ENCODE results near the gene RARB. TPM values are rescaled to one million over a fixed set of nuclear protein-coding genes. Genes with fewer than 3 reads are reported as not detected.

RARB gene
- total RNA-seq, 1 experiment from 2014 or later: not detected

- Histone ChIP-seq H3K9me3 (ENCODE audit: low read length) (no peaks in the 10 kb centered on the region), H3K4me3 (ENCODE audit: low read length) (no peak overlapping the region), H3K4me1 (ENCODE audit: insufficient read depth, low read length) (no peaks in the 10 kb centered on the region), H3K27me3 (ENCODE audit: low read length) (peaks cover 44% of the 10 kb centered on the region), H3K27ac (ENCODE audit: low read length) (no peak overlapping the region), H3K4me2 (ENCODE audit: low read length) (no peak overlapping the region), H4K20me1 (ENCODE audit: low read length) (no peaks in the 10 kb centered on the region), H2AFZ (ENCODE audit: low read length) (no peak overlapping the region), H3K79me2 (ENCODE audit: low read length) (no peaks in the 10 kb centered on the region), H3K36me3 (ENCODE audit: low read depth, low read length) (no peaks in the 10 kb centered on the region), H3K9ac (ENCODE audit: low read length) (no peak overlapping the region), H3F3A (ENCODE audit: low read length, unreplicated experiment) (no peaks in the 10 kb centered on the region), H3K9me2 (replicated peaks; ENCODE audit: low read length) (no peaks in the 10 kb centered on the region)
- ChIA-PET CTCF (no interaction called here), POLR2A (ENCODE audit: unreplicated experiment) (no interaction called here)
- intact Hi-C loops (cut with micrococcal nuclease): no loop called here
- no peak for DNase-seq
- no peak for TF ChIP-seq EZH2phosphoT487 (IDR thresholded peaks at IDR 0.05; ENCODE audit: borderline replicate concordance, low read length)
- no peak for TF ChIP-seq EZH2 (IDR thresholded peaks at IDR 0.05; ENCODE audit: low read length, unreplicated experiment)
- TF ChIP-seq, protein P1, sequence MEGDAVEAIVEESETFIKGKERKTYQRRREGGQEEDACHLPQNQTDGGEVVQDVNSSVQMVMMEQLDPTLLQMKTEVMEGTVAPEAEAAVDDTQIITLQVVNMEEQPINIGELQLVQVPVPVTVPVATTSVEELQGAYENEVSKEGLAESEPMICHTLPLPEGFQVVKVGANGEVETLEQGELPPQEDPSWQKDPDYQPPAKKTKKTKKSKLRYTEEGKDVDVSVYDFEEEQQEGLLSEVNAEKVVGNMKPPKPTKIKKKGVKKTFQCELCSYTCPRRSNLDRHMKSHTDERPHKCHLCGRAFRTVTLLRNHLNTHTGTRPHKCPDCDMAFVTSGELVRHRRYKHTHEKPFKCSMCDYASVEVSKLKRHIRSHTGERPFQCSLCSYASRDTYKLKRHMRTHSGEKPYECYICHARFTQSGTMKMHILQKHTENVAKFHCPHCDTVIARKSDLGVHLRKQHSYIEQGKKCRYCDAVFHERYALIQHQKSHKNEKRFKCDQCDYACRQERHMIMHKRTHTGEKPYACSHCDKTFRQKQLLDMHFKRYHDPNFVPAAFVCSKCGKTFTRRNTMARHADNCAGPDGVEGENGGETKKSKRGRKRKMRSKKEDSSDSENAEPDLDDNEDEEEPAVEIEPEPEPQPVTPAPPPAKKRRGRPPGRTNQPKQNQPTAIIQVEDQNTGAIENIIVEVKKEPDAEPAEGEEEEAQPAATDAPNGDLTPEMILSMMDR (conservative IDR thresholded peaks at IDR 0.05; ENCODE audit: low read depth, low read length): no peak
- BruUV-seq (replicated peaks): no TSS peak
- ATAC-seq: no peak
Measured at GRCh38 chr3:25486932-25487331, 58.9 kb downstream of the RARB start.

- no peak for ATAC-seq
- peaks cover 24% of the 10 kb centered on the region for H3K9me3 ChIP-seq (ENCODE audit: low read length)
- no peaks in the 10 kb centered on the region for H3K9me2 ChIP-seq (replicated peaks; ENCODE audit: low read length)
- H3K36me3 ChIP-seq (ENCODE audit: low read depth, low read length): no peaks in the 10 kb centered on the region
- H3K9ac ChIP-seq (ENCODE audit: low read length): no peak overlapping the region
- H4K20me1 ChIP-seq (ENCODE audit: low read length): no peaks in the 10 kb centered on the region
- H3K27ac ChIP-seq (ENCODE audit: low read length): no peak overlapping the region
- intact Hi-C loops (cut with micrococcal nuclease): no loop called here
- no peak overlapping the region for H3K4me3 ChIP-seq (ENCODE audit: low read length)
- ChIA-PET POLR2A (ENCODE audit: unreplicated experiment) (no interaction called here), CTCF (no interaction called here)
- no peak overlapping the region for H3K4me2 ChIP-seq (ENCODE audit: low read length)
- no peak for DNase-seq
- no peaks in the 10 kb centered on the region for H3K79me2 ChIP-seq (ENCODE audit: low read length)
- H3F3A ChIP-seq (ENCODE audit: low read length, unreplicated experiment): no peaks in the 10 kb centered on the region
- TF ChIP-seq EZH2phosphoT487 (IDR thresholded peaks at IDR 0.05; ENCODE audit: borderline replicate concordance, low read length): no peak
- TF ChIP-seq EZH2 (IDR thresholded peaks at IDR 0.05; ENCODE audit: low read length, unreplicated experiment): no peak
- TF ChIP-seq, protein P1 (conservative IDR thresholded peaks at IDR 0.05; ENCODE audit: low read depth, low read length): no peak
- H3K4me1 ChIP-seq (ENCODE audit: insufficient read depth, low read length): no peaks in the 10 kb centered on the region
- no TSS peak for BruUV-seq (replicated peaks)
- peaks cover 26% of the 10 kb centered on the region for H3K27me3 ChIP-seq (ENCODE audit: low read length)
- no peak overlapping the region for H2AFZ ChIP-seq (ENCODE audit: low read length)
Measured at GRCh38 chr3:25489858-25490593, 62.0 kb downstream of the RARB start.

DNA sequence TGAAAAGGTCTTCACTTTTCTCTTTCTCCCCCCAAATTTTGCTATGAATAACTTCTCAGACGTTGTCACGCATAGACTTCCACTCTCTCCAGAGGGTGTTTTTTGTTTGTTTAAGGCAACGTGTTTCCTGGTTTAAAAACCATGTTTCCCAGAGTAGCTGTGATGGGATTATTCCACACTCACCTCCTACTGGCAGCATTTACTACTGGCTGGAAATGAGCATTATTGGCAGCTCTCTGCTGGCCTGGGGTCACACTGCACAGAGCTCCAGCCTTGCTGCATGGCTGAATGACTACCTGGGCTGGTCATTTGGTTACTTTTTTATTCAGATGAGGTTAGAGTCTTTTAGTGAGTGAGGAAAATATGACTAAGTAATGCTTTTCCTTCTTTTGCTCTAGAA, 65.2 kb downstream of the RARB start:
- H3K9me2 ChIP-seq (replicated peaks; ENCODE audit: low read length): no peaks in the 10 kb centered on the region
- no peak overlapping the region for H3K27ac ChIP-seq (ENCODE audit: low read length)
- peaks cover 6% of the 10 kb centered on the region for H3K27me3 ChIP-seq (ENCODE audit: low read length)
- H2AFZ ChIP-seq (ENCODE audit: low read length): no peak overlapping the region
- no peak overlapping the region for H3K9ac ChIP-seq (ENCODE audit: low read length)
- DNase-seq: no peak
- ChIA-PET CTCF (no interaction called here), POLR2A (ENCODE audit: unreplicated experiment) (no interaction called here)
- TF ChIP-seq, protein P1 (conservative IDR thresholded peaks at IDR 0.05; ENCODE audit: low read depth, low read length): no peak
- TF ChIP-seq EZH2 (IDR thresholded peaks at IDR 0.05; ENCODE audit: low read length, unreplicated experiment) (no peak), EZH2phosphoT487 (IDR thresholded peaks at IDR 0.05; ENCODE audit: borderline replicate concordance, low read length) (no peak)
- no peak for ATAC-seq
- H3K79me2 ChIP-seq (ENCODE audit: low read length): no peaks in the 10 kb centered on the region
- peaks cover 37% of the 10 kb centered on the region for H3K9me3 ChIP-seq (ENCODE audit: low read length)
- intact Hi-C loops (cut with micrococcal nuclease): no loop called here
- no peaks in the 10 kb centered on the region for H3K4me1 ChIP-seq (ENCODE audit: insufficient read depth, low read length)
- no TSS peak for BruUV-seq (replicated peaks)
- H3K4me3 ChIP-seq (ENCODE audit: low read length): no peak overlapping the region
- H3K4me2 ChIP-seq (ENCODE audit: low read length): no peak overlapping the region
- H3K36me3 ChIP-seq (ENCODE audit: low read depth, low read length): no peaks in the 10 kb centered on the region
- H4K20me1 ChIP-seq (ENCODE audit: low read length): no peaks in the 10 kb centered on the region
- H3F3A ChIP-seq (ENCODE audit: low read length, unreplicated experiment): no peaks in the 10 kb centered on the region

Measured in PC-3 (cell line).